HG02970 (cell line): ENCODE results near the gene RALGAPB.
"Not testable (repeated sequence)": the region's sequence is repeated elsewhere in the genome, so short reads cannot be mapped to it uniquely, and the experiment has no call there.

ENCODE experiments used
- ATAC-seq: cut with Tn5 transposase; IDR thresholded peaks from one replicate; pipeline ENCODE4 v1.9.1; 2021; ENCODE audit warnings: mild to moderate bottlenecking, moderate library complexity, moderate number of reproducible peaks; ENCODE audit not compliant: unreplicated experiment, low FRiP score

The RALGAPB gene

GRCh38 chr20:38581013-38581412 lies 108.4 kb downstream of the RALGAPB start, which contains the start of gene ADIG:
Gene ADIG (plus strand): TSS chr20:38581197. CDS start chr20:38581251, 54 bp downstream.
- ATAC-seq, result no peak

- no peak for ATAC-seq
Observed at GRCh38 chr20:38581830-38582358, 109.3 kb downstream of the RALGAPB start.

GRCh38 chr20:38583306-38583705 lies 110.7 kb downstream of the RALGAPB start:
- ATAC-seq, result no peak

- no peak for ATAC-seq
Observed at GRCh38 chr20:38584099-38584763, 111.6 kb downstream of the RALGAPB start.

GRCh38 chr20:38585404-38586180 lies 112.9 kb downstream of the RALGAPB start:
- no peak for ATAC-seq

- no peak for ATAC-seq
Observed at GRCh38 chr20:38586181-38586525, 113.5 kb downstream of the RALGAPB start.

- no peak for ATAC-seq
Observed at GRCh38 chr20:38588303-38588702, 115.7 kb downstream of the RALGAPB start.

GRCh38 chr20:38589351-38589750 lies 116.7 kb downstream of the RALGAPB start:
- no peak for ATAC-seq

- no peak for ATAC-seq
Observed at GRCh38 chr20:38589967-38590675, 117.5 kb downstream of the RALGAPB start.

- no peak for ATAC-seq
Observed at GRCh38 chr20:38590676-38591473, 118.2 kb downstream of the RALGAPB start.

GRCh38 chr20:38591474-38592410 lies 119.1 kb downstream of the RALGAPB start:
- no peak for ATAC-seq

GRCh38 chr20:38592411-38592790 lies 119.8 kb downstream of the RALGAPB start:
- ATAC-seq, result not testable (repeated sequence)

GRCh38 chr20:38594281-38594680 lies 121.6 kb downstream of the RALGAPB start:
- ATAC-seq, result not testable (repeated sequence)

GRCh38 chr20:38595886-38596285 lies 123.2 kb downstream of the RALGAPB start:
- not testable (repeated sequence) for ATAC-seq

GRCh38 chr20:38599410-38599882 lies 126.8 kb downstream of the RALGAPB start:
- no peak for ATAC-seq

- no peak for ATAC-seq
Observed at GRCh38 chr20:38600057-38600456, 127.4 kb downstream of the RALGAPB start.

GRCh38 chr20:38601216-38602184 lies 128.9 kb downstream of the RALGAPB start, which contains the start of gene ARHGAP40:
Gene ARHGAP40 (plus strand): TSS chr20:38601809.
- ATAC-seq, result no peak

GRCh38 chr20:38602185-38602581 lies 129.5 kb downstream of the RALGAPB start:
- no peak for ATAC-seq
